Measurements from ENCODE around the gene SKI.
"Not testable (repeated sequence)": the region's sequence is repeated elsewhere in the genome, so short reads cannot be mapped to it uniquely, and the experiment has no call there.

The SKI gene

DNA sequence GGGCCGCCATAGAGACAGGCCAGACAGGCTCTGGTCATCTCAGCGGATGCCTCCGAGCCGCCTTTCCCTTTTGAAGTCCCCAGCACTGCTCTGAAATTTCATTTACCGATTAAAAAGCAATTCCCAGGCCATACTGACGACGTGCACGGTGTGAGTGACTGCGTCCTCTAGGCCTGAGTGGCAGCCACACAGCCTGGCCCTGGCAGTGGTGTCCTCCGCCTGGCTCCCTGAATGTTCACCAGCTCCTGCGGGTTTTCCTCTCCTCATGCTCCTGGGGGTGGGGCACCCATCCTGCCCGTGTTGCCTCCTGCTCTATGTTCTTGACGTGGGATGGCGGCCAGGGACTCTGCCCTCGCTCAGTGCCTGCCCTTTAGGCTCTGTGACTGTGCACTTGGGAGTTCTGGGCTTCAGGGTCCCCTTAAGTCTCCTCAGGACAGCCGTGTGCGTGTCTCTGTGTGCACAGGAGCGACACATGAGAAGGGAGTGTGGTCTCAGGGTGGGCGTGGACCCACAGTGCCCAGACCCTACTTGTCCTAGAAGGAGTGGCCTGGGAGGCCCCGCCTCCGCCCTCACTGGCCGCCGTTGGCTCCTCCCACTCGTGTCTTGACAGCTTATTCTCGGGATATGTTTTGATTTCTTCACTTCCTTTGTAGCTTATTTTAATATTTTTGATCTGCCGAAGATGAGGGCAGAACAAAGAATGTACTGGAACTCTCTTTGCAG, 3.6 kb downstream of the SKI start:
- no peak for DNase-seq

DNA sequence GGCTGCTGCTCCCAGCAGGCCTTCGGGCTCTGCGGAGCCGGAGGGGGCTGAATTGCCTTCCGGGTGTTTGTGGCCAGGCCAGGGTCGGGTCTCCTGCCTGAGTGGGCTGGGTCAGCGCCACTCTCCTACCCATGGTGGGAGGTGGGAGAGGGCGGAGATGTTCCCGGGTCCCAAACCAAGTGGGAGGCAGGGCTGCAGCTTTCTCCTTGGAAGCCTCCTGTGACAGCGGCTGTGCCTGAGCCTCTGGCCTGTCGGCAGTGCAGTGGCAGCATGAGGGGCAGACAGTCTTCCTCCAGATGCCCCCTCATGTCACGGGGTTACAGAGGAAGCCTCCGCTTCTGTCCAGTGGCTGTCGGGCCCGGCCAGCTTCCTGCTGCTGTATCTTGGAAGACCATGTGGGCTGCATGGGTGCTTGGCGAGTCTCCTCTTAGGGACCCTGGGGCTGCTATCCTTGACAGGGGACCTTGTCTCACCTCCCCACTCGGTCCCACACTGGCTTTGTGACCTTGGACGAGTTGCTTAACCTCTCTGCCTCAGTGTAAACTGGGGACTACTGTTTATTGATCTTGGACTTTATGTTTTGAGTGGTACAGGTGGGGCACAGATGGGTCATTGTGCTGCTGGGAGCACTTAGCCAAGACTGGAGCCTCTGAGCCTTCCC, 4.3 kb downstream of the SKI start:
- no peak for DNase-seq

DNA sequence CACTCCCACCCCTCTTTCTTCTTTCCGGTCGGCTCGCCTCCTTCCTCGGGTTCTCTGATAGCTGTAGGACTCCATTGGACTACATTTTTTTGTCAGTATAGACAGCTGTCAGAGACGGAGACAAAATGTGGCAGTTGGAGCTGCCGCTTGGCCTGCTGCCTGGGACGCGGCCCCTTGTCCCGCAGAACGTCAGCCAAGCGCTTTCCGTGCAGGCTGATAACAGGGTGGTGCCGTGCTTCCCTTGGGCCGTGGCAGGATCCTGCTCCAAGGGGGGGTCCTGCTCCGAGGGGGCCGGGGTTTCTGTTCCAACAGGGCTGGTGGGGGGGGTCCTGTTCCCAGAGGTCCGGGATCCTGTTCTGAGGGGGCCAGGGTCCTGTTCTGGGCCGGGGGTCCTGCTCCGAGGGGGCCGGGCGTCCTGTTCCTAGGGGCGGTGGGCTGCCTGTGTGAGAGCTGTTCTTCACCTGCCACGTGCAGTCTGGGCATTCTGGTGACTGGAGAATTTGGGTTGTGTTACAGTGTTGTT, 4.9 kb downstream of the SKI start:
- DNase-seq, result no peak

DNA sequence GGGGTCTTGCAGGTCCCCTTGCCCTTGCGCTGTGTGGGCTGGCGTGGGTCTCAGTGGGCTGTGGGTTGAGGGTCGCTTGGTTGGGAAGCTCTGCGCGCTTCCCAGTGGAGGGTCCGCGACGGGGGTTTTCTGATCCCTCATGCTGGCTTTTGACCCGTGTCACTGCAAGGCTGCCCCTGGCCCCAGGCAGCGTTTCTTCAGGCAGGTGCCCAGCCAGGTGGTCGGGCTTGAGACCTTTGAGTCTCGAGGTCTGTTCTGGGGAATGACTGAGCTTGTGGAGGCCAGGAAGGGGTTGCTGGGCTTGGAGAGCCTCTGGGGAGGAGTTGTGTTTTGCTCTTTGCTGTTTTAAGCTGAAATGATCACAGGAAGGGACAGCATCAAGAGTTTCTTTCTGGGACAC, 5.3 kb downstream of the SKI start:
- no peak for DNase-seq

DNA sequence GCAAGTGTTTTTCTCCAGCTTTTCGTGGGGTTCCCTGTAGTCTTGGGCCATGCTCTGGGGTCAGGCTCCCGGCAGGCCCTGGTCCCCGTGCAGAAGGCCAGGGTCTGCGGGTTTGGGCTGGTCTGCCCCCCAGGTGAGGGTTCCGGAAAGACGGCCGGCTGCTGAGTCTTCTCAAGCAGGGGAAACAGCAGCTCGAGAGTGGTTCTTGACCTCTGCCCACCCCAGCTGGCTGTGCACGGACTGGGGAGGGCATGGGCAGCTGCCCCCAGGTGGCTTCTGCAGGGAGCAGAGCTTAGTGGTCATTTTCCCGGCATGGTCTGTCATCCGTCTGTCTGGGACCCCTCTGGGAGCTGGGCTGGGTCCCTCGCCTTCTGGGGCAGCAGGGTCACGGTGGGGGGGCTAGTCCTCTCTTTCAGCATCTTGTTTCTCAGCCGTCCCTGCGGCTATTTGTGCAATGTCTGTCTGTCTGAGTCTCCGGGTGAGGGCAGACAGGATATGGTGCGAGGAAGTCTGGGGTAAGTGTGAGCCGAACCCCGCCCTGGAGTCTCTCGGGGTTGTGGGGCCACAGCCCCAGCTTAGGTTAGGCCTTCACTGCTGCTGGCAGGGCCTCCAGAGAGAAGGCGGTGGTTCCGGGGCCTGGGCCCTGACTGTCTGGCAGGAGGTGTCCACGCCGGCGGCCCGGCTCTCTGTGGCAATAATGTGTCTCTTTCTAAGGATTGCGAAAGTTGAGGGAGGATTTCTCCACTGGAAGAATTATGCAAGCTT, 6.1 kb downstream of the SKI start:
- DNase-seq, result no peak

DNA sequence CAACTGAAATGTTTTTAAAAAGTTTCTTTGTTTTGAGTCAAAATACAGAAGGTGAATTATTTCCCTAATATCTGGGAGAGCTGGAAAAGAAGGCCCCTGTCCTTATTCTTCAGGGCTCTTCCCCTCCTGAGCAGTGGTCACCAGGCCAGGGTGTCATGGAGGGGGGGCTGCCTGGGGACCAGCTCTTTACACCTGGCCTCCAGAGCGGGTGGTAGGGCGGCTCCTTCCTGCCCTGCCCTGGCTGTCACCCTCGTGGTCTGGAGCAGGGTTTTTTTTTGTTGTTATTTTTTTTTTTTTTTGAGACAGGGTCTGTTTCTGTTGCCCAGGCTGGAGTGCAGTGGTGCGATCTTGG, 6.6 kb downstream of the SKI start:
- no peak for DNase-seq

DNA sequence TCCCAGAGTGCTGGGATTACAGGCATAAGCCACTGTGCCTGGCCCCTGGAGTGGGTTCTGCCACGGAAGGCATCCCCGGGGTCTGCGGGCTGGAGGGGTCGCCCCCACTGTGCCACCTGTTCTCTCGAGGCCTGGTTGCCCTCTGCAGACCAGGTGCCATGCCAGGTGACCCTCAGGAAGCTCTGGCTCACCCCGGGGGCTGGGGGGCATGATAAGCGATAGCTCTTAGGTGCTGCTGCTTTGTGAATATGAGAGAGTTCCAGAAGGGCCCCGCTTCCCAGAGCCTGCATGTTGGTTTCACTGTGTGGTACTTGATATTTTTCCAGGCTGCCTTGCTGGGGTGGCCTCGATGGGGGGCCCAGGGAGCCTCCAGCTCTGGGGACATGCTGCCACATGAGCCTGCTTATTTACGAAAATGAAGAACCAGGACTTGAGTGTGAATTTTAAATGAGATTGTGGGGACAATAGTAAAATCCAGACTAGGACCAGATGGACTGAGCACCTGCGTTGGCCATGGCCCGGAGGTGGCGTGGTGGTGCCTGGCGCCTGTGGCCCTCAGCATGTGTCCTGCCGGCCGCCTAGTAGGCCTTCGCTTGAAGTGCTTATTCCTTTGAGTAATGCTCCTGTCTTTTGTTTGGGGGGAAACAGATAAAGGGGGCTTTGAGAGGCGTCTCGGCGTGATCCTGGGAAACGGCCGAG, 7.3 kb downstream of the SKI start:
- no peak for DNase-seq

DNA sequence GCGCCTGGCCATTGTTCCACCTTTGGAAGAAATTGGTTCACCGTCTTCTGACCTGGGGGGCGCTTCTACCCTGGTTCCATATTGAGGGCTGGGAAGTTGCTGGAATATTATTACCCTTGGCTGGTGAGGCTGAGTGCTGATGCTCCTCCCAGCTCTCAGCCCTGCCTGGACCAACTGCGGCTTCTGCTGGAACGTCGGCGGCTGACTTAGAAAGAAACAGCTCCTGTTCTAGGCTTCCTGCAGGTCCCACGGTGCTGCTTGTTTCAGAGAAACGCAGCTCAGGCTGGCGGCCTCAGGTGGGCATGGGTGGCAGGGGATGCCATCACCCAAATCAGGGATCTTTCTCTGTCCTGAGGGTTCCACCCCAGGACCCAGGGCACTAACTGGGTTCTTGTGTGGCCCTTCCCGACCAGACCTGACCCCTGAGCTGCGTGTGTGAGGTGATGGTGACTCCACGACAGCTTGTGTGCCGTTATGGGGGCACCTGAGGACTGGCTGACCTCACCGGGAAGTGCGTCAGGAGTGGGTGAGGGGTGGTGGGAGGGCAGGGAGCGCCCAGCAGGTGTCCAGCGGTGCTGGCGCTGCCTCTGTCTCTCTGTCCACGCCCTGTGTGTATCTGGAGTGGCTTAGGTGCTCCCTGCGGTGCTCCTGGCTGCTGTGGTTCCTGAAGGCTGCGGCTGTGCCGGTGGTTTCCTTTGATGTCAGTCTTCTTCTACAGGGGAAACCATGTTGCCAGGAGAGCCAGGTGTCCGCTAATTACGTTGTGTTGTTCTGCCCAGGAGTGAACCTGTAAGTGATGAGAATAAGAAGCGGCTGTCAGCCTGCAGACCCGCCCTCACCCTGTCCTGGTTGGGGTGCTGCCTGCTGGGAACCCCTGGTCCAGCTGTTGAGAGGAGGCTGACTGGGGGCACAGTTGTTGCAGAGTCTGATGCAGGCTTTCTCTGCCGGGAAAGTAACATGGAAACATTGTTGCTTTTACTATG, 8.9 kb downstream of the SKI start:
- no peak for DNase-seq

DNA sequence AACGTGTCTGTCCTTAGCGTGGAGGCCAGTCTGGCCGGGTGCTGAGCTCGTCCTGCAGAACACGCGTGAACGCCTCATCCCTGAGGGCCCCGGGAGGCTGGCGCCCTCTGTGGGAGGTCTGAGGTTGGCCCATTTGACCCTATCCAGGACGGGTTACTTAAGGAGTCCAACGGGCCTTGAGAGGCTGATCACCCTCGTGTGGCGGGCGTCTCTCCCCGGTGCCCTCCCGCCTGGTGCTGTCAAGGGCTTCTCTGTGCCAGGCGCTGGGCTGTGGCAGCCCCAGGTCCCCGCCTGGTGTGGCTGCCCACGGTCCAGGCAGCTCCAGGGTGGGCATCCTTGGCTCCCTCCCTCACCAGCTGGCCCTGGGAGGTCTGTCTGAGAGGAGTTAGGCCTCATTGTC, 9.7 kb downstream of the SKI start:
- no peak for DNase-seq

DNA sequence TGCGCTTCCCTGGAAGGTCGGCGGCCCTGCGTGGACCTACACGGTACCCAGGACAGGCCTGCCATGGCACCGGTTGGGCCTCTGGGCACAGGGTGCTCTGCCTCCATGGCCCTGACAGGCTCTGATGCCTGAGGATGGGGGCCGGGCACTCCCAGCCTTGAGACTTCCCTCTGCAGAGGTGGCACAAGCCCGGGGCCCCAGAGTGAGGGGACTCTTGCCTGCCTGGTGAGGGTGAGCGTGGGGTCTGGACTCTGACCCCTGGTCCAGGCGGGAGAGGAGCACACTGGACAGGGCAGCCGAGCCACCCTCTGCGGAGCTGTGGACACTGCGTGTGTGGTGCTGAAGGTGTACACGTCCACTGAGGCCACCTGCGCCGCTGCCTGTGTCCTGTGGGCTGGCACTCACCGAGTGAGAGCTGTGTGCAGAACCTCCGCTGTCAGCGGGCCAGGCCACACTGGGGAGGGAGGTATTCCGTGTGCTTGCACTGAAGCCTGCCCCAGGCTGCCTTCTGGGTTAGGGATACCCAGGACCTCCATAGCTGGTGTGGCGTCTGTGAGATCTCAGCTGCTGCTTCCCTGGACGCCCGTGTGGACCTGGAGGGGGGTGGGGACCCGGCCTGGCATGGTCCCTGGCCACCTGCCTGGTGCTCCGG, 10.4 kb downstream of the SKI start:
- DNase-seq, result no peak

DNA sequence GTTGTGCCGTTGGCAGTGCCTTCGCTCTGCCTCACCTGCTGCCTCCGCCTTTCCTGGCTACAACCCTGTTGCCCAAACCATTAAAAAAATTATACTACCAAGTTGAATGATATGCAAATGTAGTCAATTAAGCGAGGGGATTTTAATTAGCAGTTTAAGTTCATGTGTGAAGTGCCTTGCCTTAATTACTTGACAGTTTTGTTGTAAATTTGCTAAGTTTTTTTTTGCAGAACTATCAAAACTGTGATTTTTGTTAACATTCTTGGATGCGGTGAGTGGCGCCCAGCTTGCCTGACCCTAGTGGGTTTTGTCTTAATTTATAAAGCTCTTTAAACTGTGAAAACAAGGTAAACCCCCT, 10.9 kb downstream of the SKI start:
- no peak for DNase-seq

DNA sequence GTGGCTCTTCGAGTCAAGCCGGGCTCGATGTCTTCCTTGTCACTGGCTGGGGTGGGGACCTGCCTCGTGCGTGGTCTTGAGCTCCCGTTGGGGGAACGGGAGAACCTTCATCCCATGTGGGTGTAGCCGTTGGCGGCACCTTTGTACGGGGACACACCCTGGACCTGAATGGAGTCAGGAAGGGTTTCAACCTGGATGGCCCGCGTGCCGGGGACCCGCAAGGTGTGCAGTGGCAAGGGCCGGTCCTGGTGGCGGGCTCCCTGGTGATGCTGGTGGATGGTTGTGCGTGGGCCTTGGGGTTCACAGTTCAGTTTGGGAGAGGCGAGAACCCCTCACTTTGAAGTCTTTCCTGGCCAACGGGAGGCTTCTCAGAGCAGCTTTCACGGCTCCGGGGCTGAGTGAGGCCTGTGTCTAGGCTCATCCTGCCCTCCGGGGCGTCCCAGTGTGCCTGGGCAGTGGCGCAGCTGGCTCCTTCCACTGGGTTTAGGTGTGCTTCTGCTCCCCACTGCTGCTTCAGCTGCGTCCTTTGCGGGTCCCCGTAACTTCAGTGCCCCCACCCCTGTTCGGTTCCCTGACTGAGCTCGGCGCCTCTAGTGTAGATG, 11.4 kb downstream of the SKI start:
- no peak for DNase-seq

DNA sequence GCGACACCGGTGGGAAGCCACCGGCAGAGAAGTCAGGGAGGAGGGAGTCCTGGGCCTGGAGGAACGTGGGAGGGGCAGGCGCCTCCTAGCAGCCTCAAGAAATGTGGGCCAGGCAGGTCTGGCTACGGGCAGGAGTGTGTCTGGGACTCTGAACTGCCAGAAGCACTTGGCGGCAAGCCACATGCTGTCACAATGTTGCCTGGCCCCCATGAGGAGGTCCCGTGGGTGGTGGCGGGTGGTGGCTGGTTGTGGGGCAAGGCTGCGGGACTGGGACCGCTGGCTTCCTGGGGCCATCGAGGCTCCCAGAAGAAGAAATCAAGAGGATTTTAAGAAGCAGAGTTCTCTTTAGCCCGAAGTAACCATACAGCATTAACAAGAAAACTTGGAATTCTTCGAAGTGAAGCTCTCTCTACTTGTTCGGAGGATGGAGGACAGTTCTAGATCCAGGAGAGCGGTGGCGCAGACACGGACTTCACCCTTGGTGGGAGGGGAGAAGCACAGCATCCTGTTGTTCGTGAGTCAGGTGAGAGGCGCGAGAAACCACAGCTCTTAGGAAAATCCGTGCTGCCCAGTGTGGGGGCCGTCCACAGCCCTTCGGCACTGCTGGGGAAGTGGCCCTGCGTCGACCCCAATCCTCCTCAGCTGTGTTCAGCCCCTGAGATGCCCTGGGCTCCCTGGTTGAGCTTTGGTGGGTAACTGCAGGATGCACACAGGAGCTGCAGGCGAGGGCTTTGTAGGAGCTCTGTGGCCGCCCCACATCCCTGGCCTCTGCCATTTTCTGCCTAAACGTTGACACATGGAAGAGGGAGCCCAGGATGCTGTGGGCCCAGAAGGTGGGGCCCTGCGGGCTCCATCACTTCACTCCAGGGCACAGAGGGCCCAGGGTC, 12.4 kb downstream of the SKI start:
- no peak for DNase-seq

DNA sequence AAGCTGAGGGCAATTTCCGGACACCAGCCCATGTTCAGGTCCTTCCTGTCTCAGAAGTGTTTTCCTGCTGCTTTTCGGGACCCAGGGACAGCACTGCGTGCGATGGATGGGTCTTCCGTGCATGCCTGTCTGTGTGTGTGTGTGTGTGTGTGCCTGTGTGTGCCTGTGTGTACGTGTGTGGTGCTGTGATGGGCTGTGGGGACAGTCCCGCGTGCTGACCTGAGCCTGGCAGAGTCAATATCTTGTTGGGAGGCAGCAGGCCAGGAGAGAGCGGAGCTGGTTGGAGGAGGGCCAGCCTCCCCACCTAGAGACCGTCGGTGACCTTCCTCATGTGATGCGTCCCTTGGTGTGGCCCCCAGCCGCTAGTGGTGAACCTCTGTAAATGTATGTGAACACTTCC, 13.7 kb downstream of the SKI start:
- no peak for DNase-seq

DNA sequence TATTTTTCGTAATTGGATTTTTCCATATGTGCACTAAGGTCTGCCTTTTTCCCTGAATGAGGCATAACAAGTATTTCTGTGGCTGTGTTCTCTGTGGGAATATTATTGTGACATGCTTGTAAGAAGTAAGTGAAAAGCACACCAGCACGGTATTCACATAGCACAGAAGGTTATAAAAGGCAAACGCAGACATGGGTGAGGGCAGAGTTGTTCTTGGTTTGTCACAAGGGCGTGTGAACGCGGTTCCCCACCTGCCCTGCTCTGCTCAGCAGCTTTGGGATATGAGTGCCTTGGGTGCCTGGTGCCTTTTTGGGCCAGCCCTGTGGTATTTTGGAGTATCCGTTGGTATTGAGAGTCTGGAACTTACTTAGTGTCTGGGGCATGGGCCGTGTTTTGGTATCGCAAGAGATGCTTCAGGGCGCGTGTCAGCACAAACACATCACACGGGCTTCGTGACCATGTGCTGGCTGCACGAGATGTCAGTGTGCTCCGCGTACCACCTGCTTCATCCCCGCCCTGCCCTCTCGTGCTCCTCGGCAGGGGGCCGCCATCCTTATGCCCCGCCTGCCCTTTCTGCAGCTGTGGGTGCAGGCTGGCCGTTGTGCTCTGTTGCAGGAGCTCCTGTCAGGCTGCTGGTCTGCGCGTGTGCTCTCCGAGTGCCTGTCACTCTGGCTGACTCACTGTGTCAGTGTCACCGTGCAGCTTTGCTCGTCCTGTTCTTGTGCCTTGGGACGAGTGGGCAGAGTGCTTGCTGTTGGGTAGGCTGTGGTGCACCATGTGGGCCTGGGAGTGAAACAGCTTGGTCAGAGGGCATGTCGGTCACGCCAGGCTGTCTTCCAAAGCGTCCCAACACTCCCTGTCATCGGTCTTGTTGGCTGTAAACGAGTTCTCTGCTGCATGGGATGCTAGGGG, 15.0 kb downstream of the SKI start:
- no peak for DNase-seq

DNA sequence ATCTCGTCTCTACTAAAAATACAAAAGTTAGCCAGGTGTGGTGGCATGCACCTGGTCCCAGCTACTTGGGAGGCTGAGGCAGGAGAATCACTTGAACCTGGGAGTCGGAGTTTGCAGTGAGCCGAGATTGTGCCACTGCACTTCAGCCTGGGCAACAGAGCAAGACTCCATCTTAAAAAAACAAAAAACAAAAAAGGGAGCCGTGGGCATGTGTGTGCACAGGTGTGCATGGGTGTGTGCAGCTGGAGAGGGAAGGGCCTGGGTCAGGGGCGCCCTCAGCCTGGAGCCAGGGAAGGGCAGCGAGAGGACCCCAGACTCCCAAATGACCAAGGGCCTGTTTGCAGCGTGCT, 18.9 kb downstream of the SKI start:
- DNase-seq, result not testable (repeated sequence)

DNA sequence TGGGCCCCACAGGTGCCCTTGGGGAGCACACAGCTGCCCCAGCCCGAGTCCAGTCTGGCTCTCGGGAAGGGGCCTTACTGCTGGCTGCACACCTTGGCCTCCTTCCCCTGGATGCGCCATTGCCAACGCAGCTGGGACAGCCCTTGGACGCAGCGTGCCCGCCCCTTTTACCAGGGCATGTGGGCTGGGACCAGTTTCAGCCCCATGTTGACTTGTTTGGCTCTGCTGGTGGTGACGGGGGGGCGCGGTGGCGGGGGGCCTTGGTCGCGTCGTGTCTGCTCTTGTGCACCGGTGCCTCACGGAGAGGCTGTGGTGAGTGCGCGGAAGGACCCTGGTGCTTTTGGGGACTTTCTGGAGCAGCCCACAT, 19.6 kb downstream of the SKI start:
- DNase-seq, result no peak

DNA sequence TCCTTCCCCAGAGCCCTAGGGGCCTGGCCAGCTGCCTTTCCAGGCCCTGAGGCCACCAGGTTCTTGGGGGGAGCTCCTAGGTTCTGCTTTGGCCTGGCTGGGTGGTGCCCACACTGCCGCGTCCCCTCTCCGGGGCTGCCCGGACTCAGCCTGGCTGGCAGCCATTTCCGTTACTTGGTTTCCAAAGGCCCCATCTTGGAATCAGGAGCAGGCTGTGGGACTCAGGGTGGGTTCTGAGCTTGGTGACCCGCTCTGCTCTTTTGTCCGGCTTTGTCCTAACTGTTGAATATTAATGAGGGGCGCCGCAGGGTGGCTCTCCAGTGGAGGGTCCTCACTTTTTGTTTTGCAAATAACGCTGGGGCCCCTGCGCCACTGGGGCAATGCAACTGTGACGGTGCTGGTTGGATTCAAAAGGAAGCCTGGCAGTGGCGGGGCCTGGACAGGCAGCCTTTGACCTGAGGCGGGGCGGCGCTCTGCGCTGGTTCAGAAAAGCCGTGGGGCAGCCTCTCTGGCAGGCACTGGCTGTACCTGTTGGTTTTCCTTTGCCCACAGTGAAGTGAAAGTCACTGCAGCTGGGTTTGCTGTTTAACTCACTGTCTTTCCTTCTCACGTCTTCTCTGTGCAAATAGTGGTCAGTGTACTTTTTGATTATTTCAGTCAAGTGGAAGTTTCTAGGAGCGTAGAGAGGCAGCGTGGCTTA, 20.2 kb downstream of the SKI start:
- DNase-seq, result no peak

Measured in NCI-H748 treated with DMSO at 0.1 percent for 48 hours (cell line).